ENCODE data around the gene CAVIN2.

The CAVIN2 gene

GRCh38 chr2:191864628-191865374, 17.9 kb upstream of the CAVIN2 start:
- peak; percentile 62 for DNase-seq

- peak; percentile 23 for DNase-seq
Observed at GRCh38 chr2:191863988-191864387, 17.1 kb upstream of the CAVIN2 start.

GRCh38 chr2:191862156-191862775, 15.4 kb upstream of the CAVIN2 start:
- peak; percentile 73 for DNase-seq

DNA sequence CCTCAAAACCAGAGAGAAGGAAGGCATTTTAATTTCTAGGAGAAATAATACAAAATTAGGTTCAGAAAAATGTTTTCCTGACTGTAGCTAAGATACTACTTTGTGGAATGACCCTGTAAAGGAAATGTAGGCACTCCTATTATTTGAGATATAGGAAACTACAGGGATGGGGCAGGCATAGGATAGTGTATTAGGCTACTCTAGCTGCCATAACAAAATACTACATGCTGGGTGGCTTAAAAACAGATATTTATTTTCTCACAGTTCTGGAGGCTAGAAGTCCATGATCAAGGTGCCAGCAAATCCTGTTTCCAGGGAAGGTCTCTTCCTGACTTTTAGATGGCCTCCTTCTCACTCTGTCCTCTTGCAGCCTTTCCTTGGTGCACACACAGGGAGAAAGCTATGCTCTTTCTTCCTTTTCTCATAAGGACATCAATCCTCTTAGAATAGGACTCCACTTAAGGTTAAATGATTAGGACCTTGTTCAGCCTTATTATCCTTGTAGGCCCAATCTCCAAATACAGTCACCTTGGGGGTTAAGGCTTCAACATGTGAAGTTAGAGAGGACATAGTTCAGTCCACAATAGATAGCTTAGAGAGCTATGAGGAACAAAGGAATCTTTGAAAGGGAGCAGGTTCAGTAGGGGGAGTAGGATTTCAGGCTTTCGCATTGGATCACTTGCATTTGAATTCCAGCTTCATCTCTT, 14.0 kb upstream of the CAVIN2 start:
- DNase-seq = no peak

DNA sequence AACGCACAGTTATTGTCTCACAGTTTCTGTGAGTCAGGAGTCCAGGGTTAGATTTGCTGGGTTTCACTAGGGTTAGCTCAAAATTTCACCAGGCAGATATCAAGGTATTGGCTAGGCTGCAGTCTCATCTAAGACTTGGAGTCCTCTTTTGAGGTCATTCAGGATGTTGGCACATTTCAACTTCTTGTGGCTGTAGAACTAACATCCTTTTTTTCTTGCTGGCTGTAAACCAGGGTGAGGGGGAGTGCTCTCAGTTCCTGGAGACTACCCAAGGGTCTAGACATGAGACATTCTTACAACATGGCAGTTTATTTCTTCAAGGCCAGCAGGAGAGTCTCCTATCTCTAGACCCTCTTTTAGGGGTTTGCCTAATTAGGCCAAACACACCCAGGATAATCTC, 12.8 kb upstream of the CAVIN2 start:
- no peak for DNase-seq

DNA sequence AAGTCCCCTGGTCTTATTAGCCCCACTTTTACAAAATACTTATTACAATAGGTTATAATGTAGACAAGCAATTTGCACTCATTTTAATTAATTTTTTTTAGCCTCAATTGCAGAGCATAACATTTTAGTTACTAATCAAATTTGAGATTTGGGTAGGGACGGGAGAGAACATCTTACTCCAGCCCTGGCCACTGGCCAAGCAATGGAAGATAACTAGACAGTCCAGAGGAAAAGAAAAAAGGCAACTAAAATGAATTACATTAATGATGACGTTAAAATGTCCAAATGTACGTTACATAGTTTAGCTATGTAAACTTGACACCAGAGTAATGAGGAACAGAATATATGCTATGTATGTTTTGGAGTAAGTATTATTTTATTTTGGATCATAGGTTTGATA, 11.0 kb upstream of the CAVIN2 start:
- DNase-seq = no peak

DNA sequence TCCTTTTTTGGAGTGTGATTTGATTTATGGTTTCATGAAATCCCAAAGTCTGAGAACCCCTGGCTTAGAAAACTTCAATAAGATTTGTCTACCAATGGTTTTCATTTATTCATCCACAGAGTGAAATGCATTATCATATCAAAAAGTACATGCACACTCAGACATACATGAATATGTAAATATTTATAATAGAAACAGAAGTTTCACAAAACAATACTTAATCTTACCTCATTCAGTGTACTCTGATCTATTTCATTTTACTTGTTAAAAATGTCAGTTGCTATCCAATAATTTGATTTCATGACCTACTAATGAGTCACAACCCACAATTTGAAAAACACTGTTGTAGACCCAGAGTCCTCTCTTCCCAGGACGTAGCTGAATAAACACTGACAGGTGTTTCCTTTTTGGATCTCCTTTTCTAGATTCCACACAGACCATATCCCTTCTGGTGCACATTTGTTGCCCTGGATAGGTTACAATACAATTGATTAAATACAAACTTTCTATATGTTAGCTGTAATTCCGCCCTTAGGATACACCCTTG, 10.4 kb upstream of the CAVIN2 start:
- DNase-seq = peak; percentile 52

DNA sequence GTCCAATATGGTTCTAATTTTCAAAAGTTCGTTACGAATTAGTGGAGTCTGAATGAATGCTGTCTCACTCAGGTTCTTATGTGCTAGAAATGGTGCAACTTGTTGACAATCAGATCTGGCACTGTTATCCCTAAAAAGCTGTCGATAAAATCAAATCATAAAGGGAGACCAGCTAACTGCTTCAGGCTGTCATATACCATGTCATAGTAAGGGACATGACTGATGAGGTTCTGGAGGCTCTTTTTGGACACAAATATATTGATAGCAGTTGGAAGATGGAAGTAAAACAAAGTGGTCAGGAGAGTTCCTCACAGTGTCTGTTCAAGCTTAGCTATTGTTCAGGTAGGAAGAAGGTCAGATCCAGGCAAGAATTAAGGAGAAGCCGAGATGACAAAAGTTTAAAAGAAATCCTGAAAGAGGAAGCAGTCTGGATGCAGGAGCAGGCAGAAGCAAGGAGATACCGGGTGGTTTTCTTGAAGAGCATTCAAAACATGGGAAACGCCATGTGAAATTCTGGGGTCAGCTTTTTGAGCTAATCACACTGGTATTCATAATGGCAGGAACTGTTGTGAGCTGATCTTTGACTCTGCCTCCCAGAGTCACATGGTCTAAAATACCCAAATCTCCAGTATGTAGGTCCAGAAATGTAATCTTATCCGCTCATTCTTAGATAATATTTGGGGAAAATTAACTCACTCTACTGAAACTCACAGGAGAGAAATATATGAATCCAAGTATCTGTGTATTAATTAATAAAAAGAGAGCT, 9.4 kb upstream of the CAVIN2 start:
- no peak for DNase-seq

- DNase-seq = no peak
Observed at GRCh38 chr2:191855382-191855781, 8.5 kb upstream of the CAVIN2 start.

GRCh38 chr2:191854382-191855372, 7.8 kb upstream of the CAVIN2 start:
- peak; percentile 53 for DNase-seq

- DNase-seq = no peak
Observed at GRCh38 chr2:191853843-191854242, 7.0 kb upstream of the CAVIN2 start.

GRCh38 chr2:191851158-191851557, 4.3 kb upstream of the CAVIN2 start:
- DNase-seq = no peak

GRCh38 chr2:191848771-191849767, 2.2 kb upstream of the CAVIN2 start:
- no peak for DNase-seq

GRCh38 chr2:191847764-191848163, 876 bp upstream of the CAVIN2 start:
- no peak for DNase-seq

GRCh38 chr2:191845876-191846514, 893 bp downstream of the CAVIN2 start:
- no peak for DNase-seq

DNA sequence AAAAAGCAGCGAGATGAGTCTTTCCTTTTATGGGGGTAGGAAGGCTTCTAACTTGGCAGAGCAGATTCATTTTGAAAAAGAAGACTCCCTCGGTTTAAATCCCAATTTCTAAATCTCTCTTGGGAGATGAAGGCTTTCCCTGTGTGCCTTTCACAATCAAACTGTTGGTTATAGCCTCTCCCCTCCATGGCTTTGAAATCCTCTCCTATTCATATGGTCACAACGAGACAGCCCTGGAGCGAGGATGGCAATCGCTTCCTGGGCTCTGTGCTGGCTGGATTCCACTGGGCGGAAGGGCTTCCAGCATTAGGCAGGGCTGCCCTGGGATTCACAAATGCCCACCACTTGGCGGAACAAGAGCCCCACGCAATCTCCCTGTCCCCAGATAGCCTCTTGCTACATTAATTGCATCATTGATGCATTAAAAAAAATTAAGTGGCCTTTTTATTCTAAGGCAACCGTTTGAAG, 1.6 kb downstream of the CAVIN2 start:
- no peak for DNase-seq

DNA sequence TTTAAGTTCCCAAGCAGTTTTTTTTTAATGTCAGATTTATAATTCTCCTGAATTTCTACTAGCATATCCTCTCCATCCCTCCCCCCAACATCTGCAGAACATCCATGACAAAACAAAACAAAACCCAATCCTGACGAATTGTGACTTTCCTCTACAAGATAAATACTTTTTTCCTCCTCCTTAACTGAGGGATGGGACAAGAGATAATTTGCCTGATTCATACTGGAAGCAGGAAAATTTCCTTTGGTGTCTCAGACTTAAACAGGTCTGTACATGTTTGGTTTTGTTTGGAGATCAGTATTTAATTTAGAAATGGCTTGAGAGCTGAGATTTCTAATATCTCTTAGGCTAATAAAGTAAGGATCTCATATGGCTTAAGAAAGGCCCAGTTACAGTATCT, 2.2 kb downstream of the CAVIN2 start:
- DNase-seq = peak; percentile 21

GRCh38 chr2:191840921-191841320, 6.0 kb downstream of the CAVIN2 start:
- DNase-seq = no peak

All from fibroblast of skin of back (primary cell).